ENCODE results near the gene SLC22A12. TPM values are rescaled to one million over a fixed set of nuclear protein-coding genes. Genes with fewer than 3 reads are reported as not detected.
"Not testable (repeated sequence)": the region's sequence is repeated elsewhere in the genome, so short reads cannot be mapped to it uniquely, and the experiment has no call there.

Gene SLC22A12
- total RNA-seq: not detected
- long read RNA-seq, donor 1: 0 reads
- long read RNA-seq, donor 2: 0 reads

DNA sequence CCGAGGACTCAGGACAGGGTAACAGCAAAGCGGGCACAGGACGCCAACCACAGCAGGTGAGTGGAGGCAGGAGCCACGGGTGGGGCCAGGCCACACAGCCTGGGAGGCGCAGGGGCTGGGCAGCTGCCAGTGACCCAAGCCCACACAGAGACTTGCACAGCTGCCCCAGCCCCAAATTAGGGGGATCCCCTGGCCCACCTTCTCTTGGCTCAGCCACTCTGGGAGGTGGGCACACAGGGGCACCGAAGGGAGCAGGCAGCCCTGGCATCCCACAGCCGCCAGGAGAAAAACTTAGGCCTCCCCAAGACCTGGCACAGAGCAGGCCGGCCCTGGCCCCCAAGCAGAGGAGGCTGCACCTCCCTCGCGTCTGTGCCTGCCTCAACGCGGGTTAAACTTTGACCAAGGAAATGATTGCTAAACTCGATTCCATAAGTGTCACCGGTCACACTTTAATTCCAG, at the start of gene SLC22A12:
TSS of gene SLC22A12 (plus strand) at position 458 of the 459 bp plus-strand sequence. CDS start 337 bp downstream, outside the sequence.
- DNase-seq (ENCODE audit: low spot score): peak; percentile 76
- intact Hi-C loops (cut with DNase I): no loop called here

DNA sequence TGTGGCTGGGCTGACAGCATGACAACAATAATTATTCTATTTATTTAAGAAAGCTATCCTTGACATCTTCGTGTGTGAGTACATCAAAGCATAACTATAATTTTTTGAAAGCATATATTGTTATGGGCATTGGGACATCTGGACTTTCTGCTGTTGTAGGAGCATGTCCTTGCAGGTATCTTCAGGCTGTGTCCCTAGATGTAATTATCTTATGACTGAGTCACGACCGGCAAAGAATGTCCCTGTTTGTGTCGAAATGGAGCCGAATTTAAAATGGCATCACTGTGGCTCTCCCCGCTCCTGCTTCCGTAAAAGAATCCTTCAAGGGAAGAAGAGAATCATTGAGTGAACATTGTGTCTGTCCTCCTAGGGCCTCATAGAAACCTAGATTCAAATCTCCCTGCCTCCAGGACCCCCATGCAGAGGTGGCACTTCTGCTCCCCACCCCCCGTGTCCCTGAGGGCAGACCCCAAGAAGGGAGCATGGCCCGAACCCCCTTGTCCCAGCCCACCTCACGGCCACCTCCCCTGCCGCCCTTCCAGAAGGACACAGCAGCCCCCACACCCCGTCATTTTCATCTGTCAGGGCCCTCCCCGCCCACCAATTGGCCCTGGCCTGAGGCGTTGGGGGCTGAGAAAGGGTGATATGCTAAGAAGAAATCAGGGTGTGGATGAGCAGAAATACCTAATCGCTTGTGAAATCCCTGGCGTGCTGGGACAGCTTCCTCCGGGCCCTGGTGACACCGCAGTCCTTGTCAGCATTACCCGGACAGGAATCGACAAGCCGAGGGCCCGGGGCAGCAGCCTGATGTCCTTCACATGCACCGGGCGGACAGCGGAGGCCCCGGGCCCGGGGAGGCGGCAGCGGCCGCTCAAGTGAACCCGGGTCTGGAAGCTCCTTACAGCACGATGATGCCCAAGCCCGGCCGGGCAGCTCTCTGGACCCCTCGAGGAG, 48.6 kb upstream of the SLC22A12 start:
- intact Hi-C loops (cut with DNase I): no loop called here
- DNase-seq (ENCODE audit: low spot score): no peak

- no peak for DNase-seq (ENCODE audit: low spot score)
- intact Hi-C loops (cut with DNase I): no loop called here
Measured at GRCh38 chr11:64543818-64544217, 47.2 kb upstream of the SLC22A12 start.

GRCh38 chr11:64544616-64545296, 46.3 kb upstream of the SLC22A12 start:
- intact Hi-C loops (cut with DNase I): no loop called here
- DNase-seq (ENCODE audit: low spot score): no peak

DNA sequence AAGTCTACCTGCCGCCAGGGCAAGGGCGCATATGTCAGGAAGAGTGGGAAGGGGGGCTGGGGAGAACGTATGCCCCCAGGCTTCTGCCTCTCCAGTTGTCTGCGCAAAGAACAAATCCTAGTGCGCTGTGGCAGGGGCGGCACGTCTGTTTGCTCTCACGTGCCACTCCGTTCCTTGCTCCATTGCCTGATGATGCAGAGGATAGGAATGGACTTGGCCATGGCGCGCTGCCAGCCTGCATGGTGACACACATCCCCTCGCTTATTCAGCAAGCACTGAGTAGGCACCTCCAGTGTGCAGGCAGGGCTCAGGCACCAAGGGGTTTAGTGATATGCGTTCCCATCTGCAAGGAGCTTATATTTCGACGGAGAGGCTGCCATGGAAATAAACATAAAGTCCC, 45.4 kb upstream of the SLC22A12 start:
- no peak for DNase-seq (ENCODE audit: low spot score)
- intact Hi-C loops (cut with DNase I): no loop called here

DNA sequence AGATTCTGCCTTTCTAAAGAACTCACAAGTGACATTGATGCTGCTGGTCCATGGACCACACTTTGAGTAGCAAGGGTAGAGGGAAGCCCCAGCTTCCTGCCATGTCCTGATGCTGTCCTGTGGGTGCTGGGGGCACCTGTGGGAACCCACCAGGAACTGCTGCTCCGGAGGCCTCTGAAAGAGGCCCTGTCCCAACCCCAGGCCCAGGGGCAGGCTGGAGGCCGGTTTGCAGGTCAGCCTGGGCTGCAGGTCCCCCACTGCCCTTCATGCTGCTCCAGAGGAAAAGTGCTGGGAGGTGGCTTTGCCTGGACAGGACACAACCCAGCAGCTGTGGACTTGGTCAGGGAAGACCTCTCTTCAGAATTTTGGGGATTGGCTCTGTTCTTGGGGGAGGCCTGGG, 44.8 kb upstream of the SLC22A12 start:
- no peak for DNase-seq (ENCODE audit: low spot score)
- intact Hi-C loops (cut with DNase I): no loop called here

DNA sequence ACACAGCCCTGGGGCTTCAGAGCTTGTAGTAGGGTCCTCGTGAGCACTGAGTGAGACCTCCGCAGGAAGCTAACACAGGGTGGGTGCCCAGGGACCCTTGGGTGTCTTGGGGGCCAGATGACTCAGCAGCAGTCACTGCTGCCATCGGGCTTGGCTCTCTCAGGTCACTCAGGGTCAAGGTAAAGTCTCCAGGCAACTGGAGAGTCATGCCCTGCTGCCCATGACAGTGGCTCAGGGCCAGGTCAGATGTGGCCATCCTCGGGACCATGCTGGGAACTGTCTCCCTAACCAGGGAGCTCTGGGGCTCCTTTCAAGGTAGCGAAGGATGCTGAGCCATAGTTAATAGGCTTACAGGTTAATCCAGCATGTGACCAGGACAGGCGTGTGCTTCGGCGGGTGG, 44.4 kb upstream of the SLC22A12 start:
- no peak for DNase-seq (ENCODE audit: low spot score)

DNA sequence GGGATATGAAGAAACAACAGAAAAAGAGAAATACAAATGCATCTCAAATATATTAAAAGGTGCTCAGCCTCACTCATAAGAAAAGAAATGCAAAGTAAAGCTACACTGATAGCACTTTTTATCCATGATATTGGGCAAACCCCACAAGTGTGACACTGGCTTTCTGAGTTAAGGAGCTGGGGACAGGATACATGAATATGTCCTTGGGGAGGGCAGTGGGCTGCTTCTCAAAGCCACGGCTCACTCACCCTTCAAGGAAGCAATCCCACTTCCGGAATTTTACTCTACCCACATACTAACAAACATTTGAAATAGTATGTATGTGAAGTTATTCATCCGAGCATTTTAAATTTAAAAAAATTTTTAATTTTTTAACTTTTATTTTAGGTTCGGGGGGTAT, 41.1 kb upstream of the SLC22A12 start:
- no peak for DNase-seq (ENCODE audit: low spot score)
- intact Hi-C loops (cut with DNase I): no loop called here

More for the DNA sequence above, 44.4 kb upstream of the SLC22A12 start:
- intact Hi-C loops (cut with DNase I): no loop called here

DNA sequence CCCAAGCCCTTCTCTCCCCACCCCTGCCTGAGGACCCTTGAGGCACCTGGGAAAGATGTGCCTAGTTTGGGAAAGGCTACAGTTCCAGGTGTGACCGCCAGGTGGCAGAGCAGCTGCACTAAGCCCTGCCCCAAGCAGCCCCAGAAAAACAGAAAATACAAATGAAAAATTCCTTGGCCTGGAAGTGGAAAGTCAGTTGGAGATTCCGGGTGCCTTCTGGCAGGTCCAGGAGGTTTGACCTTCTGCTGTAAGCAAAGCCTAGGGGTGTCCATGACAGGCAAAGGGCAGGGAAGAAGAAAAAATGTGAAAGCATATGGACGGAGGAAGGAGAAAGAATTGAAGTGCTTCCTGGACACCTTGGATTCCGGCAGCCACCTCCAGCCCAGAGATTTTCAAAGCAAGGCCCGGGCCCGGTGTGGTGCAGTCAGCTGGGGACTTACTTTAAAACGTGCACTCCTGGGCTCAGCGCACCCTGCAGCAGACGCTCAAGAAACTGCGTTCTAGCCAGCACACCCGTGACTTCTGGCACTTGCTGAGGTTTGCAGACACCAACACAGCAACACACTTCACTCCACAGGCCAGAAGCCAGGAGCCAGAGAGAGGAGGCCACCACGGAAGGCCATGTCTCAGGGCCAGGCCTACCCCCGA, 37.3 kb upstream of the SLC22A12 start:
- intact Hi-C loops (cut with DNase I): no loop called here
- DNase-seq (ENCODE audit: low spot score): peak; percentile 89

GRCh38 chr11:64556044-64556720, 34.8 kb upstream of the SLC22A12 start:
- intact Hi-C loops (cut with DNase I): loop anchor here in 1 of 2 donors (2.0 kb wide), 1 partner anchor 97 kb away; no protein-coding TSS in a partner anchor
- DNase-seq (ENCODE audit: low spot score): peak; percentile 75

- DNase-seq (ENCODE audit: low spot score): peak; percentile 74
- intact Hi-C loops (cut with DNase I): loop anchor here in 1 of 2 donors (2.0 kb wide), 1 partner anchor 96 kb away; no protein-coding TSS in a partner anchor
Measured at GRCh38 chr11:64556721-64557250, 34.2 kb upstream of the SLC22A12 start.

GRCh38 chr11:64558065-64558745, 32.8 kb upstream of the SLC22A12 start:
- intact Hi-C loops (cut with DNase I): no loop called here
- peak; percentile 72 for DNase-seq (ENCODE audit: low spot score)

DNA sequence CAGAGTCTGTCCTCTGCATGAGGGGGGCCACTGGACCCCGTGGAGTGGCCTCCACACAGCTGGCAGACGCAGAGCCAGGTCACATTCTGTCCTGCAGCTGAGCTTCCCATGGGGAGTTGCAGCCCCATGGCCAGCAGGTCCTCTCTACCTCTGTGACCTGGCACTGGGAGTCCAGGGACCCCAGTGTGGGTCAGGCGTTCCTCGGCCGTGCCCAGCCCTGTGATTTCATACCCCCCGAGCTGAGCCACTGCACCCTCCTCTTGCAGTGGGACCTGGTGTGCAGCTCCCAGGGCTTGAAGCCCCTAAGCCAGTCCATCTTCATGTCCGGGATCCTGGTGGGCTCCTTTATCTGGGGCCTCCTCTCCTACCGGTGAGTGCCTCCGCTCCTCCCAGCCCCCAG, 32.2 kb upstream of the SLC22A12 start:
- DNase-seq (ENCODE audit: low spot score): no peak
- intact Hi-C loops (cut with DNase I): no loop called here

DNA sequence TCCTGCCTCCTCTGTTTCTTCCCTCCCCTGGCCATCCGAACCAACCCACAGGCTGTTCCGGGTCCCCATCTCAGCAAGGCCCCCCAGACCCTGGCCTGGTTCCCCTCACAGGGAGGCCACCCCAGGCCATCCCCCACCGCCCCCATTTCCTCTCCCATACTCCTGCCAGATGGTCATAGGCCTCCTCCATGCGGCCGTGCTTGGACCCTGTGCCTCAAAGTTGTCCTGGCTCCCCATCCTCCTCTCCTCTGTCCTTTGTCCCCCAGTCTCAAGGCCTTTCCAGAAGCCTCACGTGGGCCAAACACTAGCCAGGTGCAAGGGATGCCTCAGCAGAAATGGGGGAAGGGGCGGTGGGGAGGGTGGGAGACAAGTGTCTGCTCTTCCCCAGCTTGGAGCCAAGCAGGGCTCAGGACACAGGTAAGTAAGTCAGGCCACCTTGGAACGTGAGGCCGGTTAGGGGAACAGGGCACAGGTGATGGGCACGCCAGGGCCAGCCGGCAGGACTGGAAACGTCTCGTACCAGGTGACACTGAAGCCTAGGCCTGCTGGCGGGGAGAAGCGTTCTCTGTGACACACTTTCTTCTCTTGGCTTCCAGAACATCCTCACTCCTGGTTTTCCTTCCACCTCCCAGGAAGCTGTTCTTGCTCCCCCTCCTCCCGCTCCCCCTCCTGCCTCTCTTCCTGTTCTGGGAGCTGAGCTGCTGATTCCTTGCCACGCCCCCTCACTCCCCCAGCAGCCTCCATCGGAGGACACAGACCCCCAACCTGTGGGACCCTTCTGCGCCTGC, 31.5 kb upstream of the SLC22A12 start:
- intact Hi-C loops (cut with DNase I): no loop called here
- DNase-seq (ENCODE audit: low spot score): peak; percentile 76

DNA sequence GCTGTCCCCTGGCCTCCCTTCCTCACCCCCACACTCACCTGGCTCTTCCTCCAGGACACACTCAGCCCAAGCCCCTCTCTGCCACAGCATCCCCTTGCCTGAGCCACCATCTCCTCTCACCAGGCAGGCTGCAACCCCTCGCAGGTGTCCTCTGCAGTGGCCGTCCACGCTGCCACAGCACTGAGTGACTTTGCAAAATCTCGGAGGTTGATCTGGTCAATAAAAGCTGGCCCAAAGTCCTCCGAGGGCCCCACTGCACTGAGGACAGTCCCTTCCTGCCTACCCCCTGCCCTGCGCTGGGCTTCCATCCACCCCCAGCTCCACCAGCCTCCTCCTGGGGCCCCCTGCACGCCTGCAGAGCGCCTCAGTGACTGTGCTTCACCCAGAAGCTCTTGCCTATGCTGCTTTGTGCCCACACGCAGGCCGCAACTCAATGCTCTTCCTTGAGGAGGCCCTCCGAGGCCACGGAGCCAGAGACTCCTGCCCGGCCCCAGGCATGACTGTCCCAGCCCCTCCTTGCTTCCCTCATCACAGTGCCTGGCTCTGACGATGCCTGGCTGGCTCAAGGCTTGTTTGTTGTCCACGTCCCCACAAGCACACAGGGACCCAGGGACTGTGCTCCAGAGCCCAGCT, 30.8 kb upstream of the SLC22A12 start:
- DNase-seq (ENCODE audit: low spot score): peak; percentile 67
- intact Hi-C loops (cut with DNase I): no loop called here

- DNase-seq (ENCODE audit: low spot score): peak; percentile 56
Measured at GRCh38 chr11:64560941-64561340, 30.1 kb upstream of the SLC22A12 start.

GRCh38 chr11:64561429-64561828, 29.6 kb upstream of the SLC22A12 start:
- intact Hi-C loops (cut with DNase I); DNase-seq (ENCODE audit: low spot score): not testable (repeated sequence)

More at GRCh38 chr11:64560941-64561340, 30.1 kb upstream of the SLC22A12 start:
- intact Hi-C loops (cut with DNase I): no loop called here
